Measurements from ENCODE around the gene ANKK1.

The ANKK1 gene

GRCh38 chr11:113373981-113374560 is 13.5 kb upstream of the ANKK1 start:
- CTCF ChIA-PET, result no interaction called here
- TF ChIP-seq CTCF (IDR thresholded peaks at IDR 0.05; ENCODE audit: insufficient read depth, low read length, missing control alignments), result no peak
- no peak for DNase-seq (ENCODE audit: low read depth, low spot score)
- H3K4me3 ChIP-seq (ENCODE audit: low read depth, low read length), result no peak overlapping the region
- POLR2A ChIA-PET, result no interaction called here

GRCh38 chr11:113375402-113375801 is 12.2 kb upstream of the ANKK1 start:
- no peak overlapping the region for H3K4me3 ChIP-seq (ENCODE audit: low read depth, low read length)
- DNase-seq (ENCODE audit: low read depth, low spot score), result no peak
- ChIA-PET CTCF (no interaction called here), POLR2A (no interaction called here)
- TF ChIP-seq CTCF (IDR thresholded peaks at IDR 0.05; ENCODE audit: insufficient read depth, low read length, missing control alignments), result no peak

- no peak for TF ChIP-seq CTCF (IDR thresholded peaks at IDR 0.05; ENCODE audit: insufficient read depth, low read length, missing control alignments)
- ChIA-PET CTCF (no interaction called here), POLR2A (no interaction called here)
- no peak for DNase-seq (ENCODE audit: low read depth, low spot score)
- H3K4me3 ChIP-seq (ENCODE audit: low read depth, low read length), result no peak overlapping the region
Measured at GRCh38 chr11:113376156-113376555, 11.4 kb upstream of the ANKK1 start.

GRCh38 chr11:113377681-113378412 is 9.7 kb upstream of the ANKK1 start:
- DNase-seq (ENCODE audit: low read depth, low spot score), result no peak
- POLR2A ChIA-PET, result no interaction called here
- CTCF ChIA-PET, result no interaction called here
- H3K4me3 ChIP-seq (ENCODE audit: low read depth, low read length), result no peak overlapping the region
- TF ChIP-seq CTCF (IDR thresholded peaks at IDR 0.05; ENCODE audit: insufficient read depth, low read length, missing control alignments), result no peak

GRCh38 chr11:113378692-113379091 is 8.9 kb upstream of the ANKK1 start:
- CTCF ChIA-PET, result no interaction called here

GRCh38 chr11:113382121-113382520 is 5.5 kb upstream of the ANKK1 start:
- ChIA-PET POLR2A (no interaction called here), CTCF (no interaction called here)
- no peak for TF ChIP-seq CTCF (IDR thresholded peaks at IDR 0.05; ENCODE audit: insufficient read depth, low read length, missing control alignments)
- H3K4me3 ChIP-seq (ENCODE audit: low read depth, low read length), result no peak overlapping the region
- no peak for DNase-seq (ENCODE audit: low read depth, low spot score)

More at GRCh38 chr11:113378692-113379091, 8.9 kb upstream of the ANKK1 start:
- no peak for TF ChIP-seq CTCF (IDR thresholded peaks at IDR 0.05; ENCODE audit: insufficient read depth, low read length, missing control alignments)
- H3K4me3 ChIP-seq (ENCODE audit: low read depth, low read length), result no peak overlapping the region
- no peak for DNase-seq (ENCODE audit: low read depth, low spot score)
- POLR2A ChIA-PET, result no interaction called here
